HL-60 (cell line): Measurements from ENCODE around the gene RASL10A.

Source experiments
- DNase-seq, 2 experiments: peaks; one replicate each; pipeline ENCODE4 v3.0.0-alpha.2; 2010 to 2020; ENCODE audit warnings: low read depth in 1 of 2, low spot score in 1 of 2
- H3K27ac ChIP-seq: fragments of 250-450 bp; sonication (Bioruptor Pico); replicated peaks from 2 replicates; pipeline ENCODE4 v1.5.1; 2020; ENCODE audit warnings: mild to moderate bottlenecking, moderate library complexity
- H3K27me3 ChIP-seq: fragments of 250-450 bp; sonication (Bioruptor Pico); 2 replicates; pipeline ENCODE4 v1.5.1; 2021; ENCODE audit warnings: mild to moderate bottlenecking, moderate library complexity; ENCODE audit not compliant: insufficient read depth, poor library complexity, severe bottlenecking
- H3K4me3 ChIP-seq: replicated peaks from 2 replicates; pipeline ENCODE4 v1.5.1; 2011; ENCODE audit warnings: mild to moderate bottlenecking, control low read depth, low read length; ENCODE audit not compliant: insufficient read depth
- CTCF ChIP-seq: IDR thresholded peaks from one replicate; pipeline ENCODE4 v1.5.1; 2011; ENCODE audit warnings: low read length, control low read depth, inconsistent platforms; ENCODE audit not compliant: insufficient read depth
- GABPA ChIP-seq: IDR thresholded peaks from 2 replicates; pipeline ENCODE4 v1.6.1; 2012; ENCODE audit warnings: low read depth
- POLR2AphosphoS5 ChIP-seq: IDR thresholded peaks from 2 replicates; pipeline ENCODE4 v1.6.1; 2012; ENCODE audit warnings: low read depth
- REST ChIP-seq: IDR thresholded peaks from 2 replicates; pipeline ENCODE4 v1.6.1; 2012; ENCODE audit warnings: low read depth; ENCODE audit not compliant: insufficient replicate concordance
- SPI1 ChIP-seq: IDR thresholded peaks from 2 replicates; pipeline ENCODE4 v1.6.1; 2012; ENCODE audit warnings: low read depth, mild to moderate bottlenecking, borderline replicate concordance

RASL10A gene

GRCh38 chr22:29334148-29334547 is 18.7 kb upstream of the RASL10A start:
- no peak overlapping the region for H3K27ac ChIP-seq
- no peak for DNase-seq
- H3K4me3 ChIP-seq: no peak overlapping the region
- TF ChIP-seq POLR2AphosphoS5 (no peak), SPI1 (no peak), REST (no peak), GABPA (no peak), CTCF (no peak)
- no peaks in the 10 kb centered on the region for H3K27me3 ChIP-seq

GRCh38 chr22:29332886-29333496 is 17.5 kb upstream of the RASL10A start:
- H3K27ac ChIP-seq: no peak overlapping the region
- TF ChIP-seq CTCF (no peak), GABPA (no peak), REST (no peak), SPI1 (no peak), POLR2AphosphoS5 (no peak)
- no peak for DNase-seq
- H3K4me3 ChIP-seq: no peak overlapping the region
- H3K27me3 ChIP-seq: no peaks in the 10 kb centered on the region

- TF ChIP-seq CTCF (no peak), GABPA (no peak), REST (no peak), POLR2AphosphoS5 (no peak), SPI1 (no peak)
- Histone ChIP-seq H3K4me3 (no peak overlapping the region), H3K27ac (no peak overlapping the region), H3K27me3 (no peaks in the 10 kb centered on the region)
- DNase-seq: no peak
Observed at GRCh38 chr22:29331658-29332300, 16.3 kb upstream of the RASL10A start.
